HL-60 (cell line): Measurements from ENCODE around the gene RPL26.

ENCODE experiments used
- DNase-seq, 2 experiments: peaks; one replicate each; pipeline ENCODE4 v3.0.0-alpha.2; 2010 to 2020; ENCODE audit warnings: low read depth in 1 of 2, low spot score in 1 of 2
- H3K27ac ChIP-seq: fragments of 250-450 bp; sonication (Bioruptor Pico); replicated peaks from 2 replicates; pipeline ENCODE4 v1.5.1; 2020; ENCODE audit warnings: mild to moderate bottlenecking, moderate library complexity
- H3K27me3 ChIP-seq: fragments of 250-450 bp; sonication (Bioruptor Pico); 2 replicates; pipeline ENCODE4 v1.5.1; 2021; ENCODE audit warnings: mild to moderate bottlenecking, moderate library complexity; ENCODE audit not compliant: insufficient read depth, poor library complexity, severe bottlenecking
- H3K4me3 ChIP-seq: replicated peaks from 2 replicates; pipeline ENCODE4 v1.5.1; 2011; ENCODE audit warnings: mild to moderate bottlenecking, control low read depth, low read length; ENCODE audit not compliant: insufficient read depth
- GABPA ChIP-seq: IDR thresholded peaks from 2 replicates; pipeline ENCODE4 v1.6.1; 2012; ENCODE audit warnings: low read depth
- POLR2AphosphoS5 ChIP-seq: IDR thresholded peaks from 2 replicates; pipeline ENCODE4 v1.6.1; 2012; ENCODE audit warnings: low read depth
- SPI1 ChIP-seq: IDR thresholded peaks from 2 replicates; pipeline ENCODE4 v1.6.1; 2012; ENCODE audit warnings: low read depth, mild to moderate bottlenecking, borderline replicate concordance
- TF ChIP-seq, protein P1 (sequence below): IDR thresholded peaks from 2 replicates; pipeline ENCODE4 v1.6.1; 2012; ENCODE audit warnings: low read depth; ENCODE audit not compliant: insufficient replicate concordance
- TF ChIP-seq, protein P2 (sequence below): IDR thresholded peaks from one replicate; pipeline ENCODE4 v1.5.1; 2011; ENCODE audit warnings: low read length, control low read depth, inconsistent platforms; ENCODE audit not compliant: insufficient read depth

Gene RPL26

DNA sequence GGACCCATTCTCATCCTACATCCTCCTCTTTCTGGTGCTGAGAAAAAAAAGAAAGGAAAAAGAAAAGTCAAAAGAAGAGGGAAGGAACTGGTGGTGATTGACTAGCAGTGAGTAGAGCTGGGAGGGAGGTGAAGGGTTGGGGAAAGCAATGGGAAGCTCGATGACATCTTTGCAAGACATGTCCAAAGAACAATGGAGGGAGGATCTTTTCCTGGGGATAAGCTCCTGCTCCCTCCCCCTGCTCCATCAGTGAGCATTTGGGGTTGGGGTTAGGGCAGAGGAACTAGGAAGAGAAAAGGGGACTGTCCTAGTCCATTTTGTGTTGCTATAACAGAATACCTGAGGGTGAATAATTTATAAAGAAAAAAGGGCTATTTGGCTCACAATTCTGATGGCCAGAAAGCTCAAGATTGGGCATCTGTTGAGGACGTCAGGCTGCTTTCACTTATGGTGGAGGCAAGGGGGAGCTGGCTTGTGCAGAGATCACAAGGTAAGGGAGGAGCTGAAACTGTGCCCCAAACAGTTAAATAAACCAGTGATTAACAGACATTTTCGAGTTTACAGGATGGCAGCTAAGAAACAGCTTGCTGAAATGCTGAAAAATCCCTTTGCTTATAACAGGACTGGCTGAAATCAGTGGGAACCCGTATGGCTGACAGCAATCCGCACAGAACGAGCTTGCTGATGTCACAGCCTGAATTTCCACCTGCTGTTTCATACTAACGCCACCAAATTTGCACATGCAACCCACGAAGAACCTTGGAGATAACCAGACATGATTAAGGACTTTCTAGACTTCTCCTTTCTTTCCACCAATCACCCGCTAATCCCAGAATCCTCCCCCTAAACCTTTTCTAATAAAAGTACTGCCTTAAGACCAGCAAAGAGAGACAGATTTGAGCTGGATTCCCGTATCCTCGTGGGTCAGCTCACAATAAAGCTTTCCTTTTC, 44.9 kb downstream of the RPL26 start:
- Histone ChIP-seq H3K4me3 (no peak overlapping the region), H3K27ac (no peak overlapping the region)

DNA sequence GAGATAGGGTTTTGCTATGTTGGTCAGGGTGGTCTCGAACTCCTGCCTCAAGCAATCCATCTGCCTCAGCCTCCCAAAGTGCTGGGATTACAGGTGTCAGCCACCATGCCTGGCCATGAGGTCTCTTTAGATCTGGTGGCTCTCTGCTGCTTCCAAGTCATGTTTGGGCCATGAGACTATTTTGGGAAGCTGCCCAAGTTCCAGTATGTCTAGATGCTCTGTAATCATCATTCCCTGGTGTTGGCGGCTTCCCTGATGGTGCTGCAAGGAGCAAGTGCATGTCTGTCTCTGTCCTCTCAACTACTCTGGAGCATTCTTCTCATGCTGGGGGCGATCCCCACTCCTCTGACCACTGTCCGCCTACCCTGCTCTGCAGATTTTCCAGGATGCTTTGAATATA, 49.7 kb downstream of the RPL26 start:
- no peak overlapping the region for H3K27ac ChIP-seq
- TF ChIP-seq, protein P1, sequence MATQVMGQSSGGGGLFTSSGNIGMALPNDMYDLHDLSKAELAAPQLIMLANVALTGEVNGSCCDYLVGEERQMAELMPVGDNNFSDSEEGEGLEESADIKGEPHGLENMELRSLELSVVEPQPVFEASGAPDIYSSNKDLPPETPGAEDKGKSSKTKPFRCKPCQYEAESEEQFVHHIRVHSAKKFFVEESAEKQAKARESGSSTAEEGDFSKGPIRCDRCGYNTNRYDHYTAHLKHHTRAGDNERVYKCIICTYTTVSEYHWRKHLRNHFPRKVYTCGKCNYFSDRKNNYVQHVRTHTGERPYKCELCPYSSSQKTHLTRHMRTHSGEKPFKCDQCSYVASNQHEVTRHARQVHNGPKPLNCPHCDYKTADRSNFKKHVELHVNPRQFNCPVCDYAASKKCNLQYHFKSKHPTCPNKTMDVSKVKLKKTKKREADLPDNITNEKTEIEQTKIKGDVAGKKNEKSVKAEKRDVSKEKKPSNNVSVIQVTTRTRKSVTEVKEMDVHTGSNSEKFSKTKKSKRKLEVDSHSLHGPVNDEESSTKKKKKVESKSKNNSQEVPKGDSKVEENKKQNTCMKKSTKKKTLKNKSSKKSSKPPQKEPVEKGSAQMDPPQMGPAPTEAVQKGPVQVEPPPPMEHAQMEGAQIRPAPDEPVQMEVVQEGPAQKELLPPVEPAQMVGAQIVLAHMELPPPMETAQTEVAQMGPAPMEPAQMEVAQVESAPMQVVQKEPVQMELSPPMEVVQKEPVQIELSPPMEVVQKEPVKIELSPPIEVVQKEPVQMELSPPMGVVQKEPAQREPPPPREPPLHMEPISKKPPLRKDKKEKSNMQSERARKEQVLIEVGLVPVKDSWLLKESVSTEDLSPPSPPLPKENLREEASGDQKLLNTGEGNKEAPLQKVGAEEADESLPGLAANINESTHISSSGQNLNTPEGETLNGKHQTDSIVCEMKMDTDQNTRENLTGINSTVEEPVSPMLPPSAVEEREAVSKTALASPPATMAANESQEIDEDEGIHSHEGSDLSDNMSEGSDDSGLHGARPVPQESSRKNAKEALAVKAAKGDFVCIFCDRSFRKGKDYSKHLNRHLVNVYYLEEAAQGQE = no peak
- TF ChIP-seq POLR2AphosphoS5 (no peak), SPI1 (no peak), GABPA (no peak)
- TF ChIP-seq, protein P2, sequence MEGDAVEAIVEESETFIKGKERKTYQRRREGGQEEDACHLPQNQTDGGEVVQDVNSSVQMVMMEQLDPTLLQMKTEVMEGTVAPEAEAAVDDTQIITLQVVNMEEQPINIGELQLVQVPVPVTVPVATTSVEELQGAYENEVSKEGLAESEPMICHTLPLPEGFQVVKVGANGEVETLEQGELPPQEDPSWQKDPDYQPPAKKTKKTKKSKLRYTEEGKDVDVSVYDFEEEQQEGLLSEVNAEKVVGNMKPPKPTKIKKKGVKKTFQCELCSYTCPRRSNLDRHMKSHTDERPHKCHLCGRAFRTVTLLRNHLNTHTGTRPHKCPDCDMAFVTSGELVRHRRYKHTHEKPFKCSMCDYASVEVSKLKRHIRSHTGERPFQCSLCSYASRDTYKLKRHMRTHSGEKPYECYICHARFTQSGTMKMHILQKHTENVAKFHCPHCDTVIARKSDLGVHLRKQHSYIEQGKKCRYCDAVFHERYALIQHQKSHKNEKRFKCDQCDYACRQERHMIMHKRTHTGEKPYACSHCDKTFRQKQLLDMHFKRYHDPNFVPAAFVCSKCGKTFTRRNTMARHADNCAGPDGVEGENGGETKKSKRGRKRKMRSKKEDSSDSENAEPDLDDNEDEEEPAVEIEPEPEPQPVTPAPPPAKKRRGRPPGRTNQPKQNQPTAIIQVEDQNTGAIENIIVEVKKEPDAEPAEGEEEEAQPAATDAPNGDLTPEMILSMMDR = no peak
- H3K27me3 ChIP-seq = no peaks in the 10 kb centered on the region
- no peak overlapping the region for H3K4me3 ChIP-seq
- no peak for DNase-seq

More for the DNA sequence above, 44.9 kb downstream of the RPL26 start:
- TF ChIP-seq, protein P2 = no peak
- peak; percentile 55; the same call in 1 of the 2 replicates for TF ChIP-seq SPI1
- H3K27me3 ChIP-seq = no peaks in the 10 kb centered on the region
- DNase-seq = peak in 1 of 2 experiments; percentile 60

DNA sequence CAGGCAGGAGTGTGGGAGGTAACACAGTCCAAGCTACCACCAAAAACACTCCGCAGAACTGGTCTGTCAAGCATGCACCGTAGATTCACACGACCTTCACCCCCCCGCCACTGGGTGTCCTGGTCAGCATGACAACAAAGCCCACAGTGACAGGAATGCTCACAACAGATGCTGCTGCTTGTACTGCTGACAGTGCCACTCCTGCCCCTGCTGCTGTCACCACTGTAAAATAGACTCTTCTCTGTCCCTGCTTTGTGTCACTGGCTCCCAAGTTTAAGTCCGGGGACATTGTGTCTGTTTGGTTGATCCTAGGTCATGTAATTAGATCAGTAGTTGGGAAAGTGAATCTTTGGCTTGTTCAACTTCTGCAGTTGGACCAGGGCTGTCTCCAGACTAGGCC, 50.3 kb downstream of the RPL26 start:
- H3K27me3 ChIP-seq = no peaks in the 10 kb centered on the region
- no peak overlapping the region for H3K27ac ChIP-seq
- H3K4me3 ChIP-seq = no peak overlapping the region
- DNase-seq = no peak
- no peak for TF ChIP-seq POLR2AphosphoS5
- TF ChIP-seq, protein P1 = no peak
- TF ChIP-seq GABPA = no peak
- no peak for TF ChIP-seq SPI1
- TF ChIP-seq, protein P2 = no peak

DNA sequence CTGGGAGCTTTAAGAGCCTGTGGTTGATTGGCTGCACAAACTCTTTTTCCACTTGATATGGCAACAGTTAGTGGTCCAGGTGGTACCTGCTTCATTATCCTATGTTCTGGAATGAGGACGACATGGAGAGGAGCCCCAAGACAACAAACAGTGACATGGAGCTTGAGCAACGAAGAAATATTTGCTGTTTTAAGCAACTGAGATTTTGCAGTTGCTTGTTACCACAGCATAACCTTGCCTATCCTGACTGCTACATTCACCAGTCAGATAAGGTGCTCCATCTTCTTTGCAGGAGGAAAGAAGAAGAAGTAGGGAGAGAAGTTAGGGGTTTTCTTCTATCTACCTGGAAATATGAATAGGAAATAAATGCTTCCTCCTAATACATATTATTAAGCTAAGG, 50.9 kb downstream of the RPL26 start:
- Histone ChIP-seq H3K27ac (no peak overlapping the region), H3K4me3 (no peak overlapping the region), H3K27me3 (no peaks in the 10 kb centered on the region)
- no peak for DNase-seq
- TF ChIP-seq, protein P2 = no peak
- TF ChIP-seq, protein P1 = no peak
- TF ChIP-seq GABPA = no peak
- TF ChIP-seq POLR2AphosphoS5 = no peak
- TF ChIP-seq SPI1 = no peak
